Keratinocyte (primary cell): Measurements from ENCODE around the gene EMB.

Experiments
- CTCF ChIP-seq, 3 experiments: IDR thresholded peaks in 1 of 3; conservative IDR thresholded peaks in 1 of 3; optimal IDR thresholded peaks in 1 of 3; 2 replicates in 2 of 3; 3 replicates in 1 of 3; pipeline versions ENCODE3 to v1.5.1; 2011; ENCODE audit warnings: low read length in 3 of 3, mild to moderate bottlenecking in 3 of 3, moderate library complexity in 2 of 3, control low read depth in 1 of 3, inconsistent platforms in 1 of 3; ENCODE audit not compliant: insufficient read depth in 2 of 3; ENCODE audit errors: extremely low read depth in 1 of 3
- EZH2 ChIP-seq: IDR thresholded peaks from one replicate; pipeline ENCODE4 v1.6.1; 2012; ENCODE audit warnings: inconsistent platforms, mild to moderate bottlenecking, low read length, moderate library complexity

GRCh38 chr5:50445296-50445949 lies 4.3 kb upstream of the EMB start:
- TF ChIP-seq CTCF (optimal IDR thresholded peaks at IDR 0.05 in 1 of 3, IDR thresholded peaks at IDR 0.05 in 1 of 3, conservative IDR thresholded peaks at IDR 0.05 in 1 of 3; ENCODE audit: extremely low read depth in 1 of 3, insufficient read depth in 2 of 3, low read length in 3 of 3), result no peak
- TF ChIP-seq EZH2, result no peak
